22Rv1 (cell line): ENCODE results near the gene SNX9.

Experiments used
- CTCF ChIP-seq: fragments of 450-650 bp; IDR thresholded peaks from 2 replicates; pipeline ENCODE4 v1.5.1; 2017; ENCODE audit warnings: mild to moderate bottlenecking
- ZFX ChIP-seq: fragments of 450-650 bp; IDR thresholded peaks from 2 replicates; pipeline ENCODE4 v1.6.1; 2017; ENCODE audit warnings: antibody characterized with exemption, borderline replicate concordance

- no peak for TF ChIP-seq CTCF
- TF ChIP-seq ZFX = no peak
Measured at GRCh38 chr6:157943964-157944283, 120.9 kb downstream of the SNX9 start.
